Neuronal stem cell (in vitro differentiated cells): ENCODE data around the gene OSCP1.

Experiments used
- DNase-seq: peaks from one replicate; pipeline ENCODE4 v3.0.0-alpha.2; 2013; ENCODE audit warnings: low spot score
- H2AFZ ChIP-seq: one replicate; pipeline ENCODE4 v1.6.1; 2013; ENCODE audit warnings: mild to moderate bottlenecking, low read length, inconsistent platforms
- H2AK5ac ChIP-seq: 2 replicates; pipeline ENCODE4 v1.6.1; 2013; ENCODE audit warnings: low read depth, mild to moderate bottlenecking, inconsistent platforms, low read length, moderate library complexity, mixed read lengths
- H2BK120ac ChIP-seq: 2 replicates; pipeline ENCODE4 v1.6.1; 2013; ENCODE audit warnings: low read depth, mild to moderate bottlenecking, inconsistent platforms, low read length, moderate library complexity, mixed read lengths
- H2BK12ac ChIP-seq: one replicate; pipeline ENCODE4 v1.6.1; 2013; ENCODE audit warnings: low read length, inconsistent platforms
- H2BK15ac ChIP-seq: 2 replicates; pipeline ENCODE4 v1.6.1; 2013; ENCODE audit warnings: mild to moderate bottlenecking, low read length, inconsistent platforms, mixed read lengths
- H2BK5ac ChIP-seq: one replicate; pipeline ENCODE4 v1.6.1; 2013; ENCODE audit warnings: inconsistent platforms, mild to moderate bottlenecking, low read length, moderate library complexity
- H3K14ac ChIP-seq: one replicate; pipeline ENCODE4 v1.6.1; 2013; ENCODE audit warnings: low read length, inconsistent platforms
- H3K18ac ChIP-seq: 2 replicates; pipeline ENCODE4 v1.6.1; 2013; ENCODE audit warnings: low read length, inconsistent platforms
- H3K23ac ChIP-seq: 2 replicates; pipeline ENCODE4 v1.6.1; 2013; ENCODE audit warnings: low read depth, mild to moderate bottlenecking, mixed read lengths, low read length, inconsistent platforms; ENCODE audit not compliant: poor library complexity
- H3K27ac ChIP-seq: replicated peaks from 3 replicates; pipeline ENCODE4 v1.5.1; 2013; ENCODE audit warnings: low read length, inconsistent platforms
- H3K27me3 ChIP-seq, 3 experiments: 2 replicates each; pipeline ENCODE4 v1.6.1; 2013; ENCODE audit warnings: low read length in 3 of 3, mild to moderate bottlenecking in 2 of 3, inconsistent platforms in 1 of 3, low read depth in 1 of 3, mixed read lengths in 1 of 3, moderate library complexity in 1 of 3; ENCODE audit not compliant: control insufficient read depth in 3 of 3, insufficient read depth in 3 of 3
- H3K36me3 ChIP-seq, 2 donors: replicated peaks in 1 of 2; 2 replicates each; pipeline ENCODE4 v1.6.1; 2013; ENCODE audit warnings: low read length in 2 of 2; ENCODE audit not compliant: control insufficient read depth in 2 of 2, insufficient read depth in 2 of 2
- H3K4ac ChIP-seq: 2 replicates; pipeline ENCODE4 v1.6.1; 2013; ENCODE audit warnings: inconsistent platforms, mild to moderate bottlenecking, low read length, moderate library complexity
- H3K4me1 ChIP-seq, 2 donors: 1 replicate in 1 of 2; 2 replicates in 1 of 2; pipeline ENCODE4 v1.6.1; 2013; ENCODE audit warnings: low read length in 2 of 2, low read depth in 1 of 2; ENCODE audit not compliant: control insufficient read depth in 2 of 2, insufficient read depth in 1 of 2
- H3K4me2 ChIP-seq: one replicate; pipeline ENCODE4 v1.6.1; 2013; ENCODE audit warnings: mild to moderate bottlenecking, low read length, inconsistent platforms; ENCODE audit not compliant: insufficient read depth, poor library complexity, severe bottlenecking
- H3K4me3 ChIP-seq, 2 donors: 2 replicates each; pipeline ENCODE4 v1.5.1; 2013; ENCODE audit warnings: low read length in 2 of 2, mild to moderate bottlenecking in 2 of 2, inconsistent platforms in 1 of 2, moderate library complexity in 1 of 2
- H3K79me1 ChIP-seq: one replicate; pipeline ENCODE4 v1.6.1; 2013; ENCODE audit warnings: low read depth, mild to moderate bottlenecking, inconsistent platforms, low read length, moderate library complexity
- H3K9ac ChIP-seq: one replicate; pipeline ENCODE4 v1.6.1; 2013; ENCODE audit warnings: mild to moderate bottlenecking, low read depth, low read length, inconsistent platforms; ENCODE audit not compliant: poor library complexity
- H3K9me3 ChIP-seq, 2 donors: replicated peaks in 1 of 2; 2 replicates each; pipeline versions ENCODE3 to v1.6.1; 2013; ENCODE audit warnings: low read length in 2 of 2, mild to moderate bottlenecking in 2 of 2, inconsistent platforms in 1 of 2, low read depth in 1 of 2, mixed read lengths in 1 of 2, moderate library complexity in 1 of 2; ENCODE audit not compliant: control insufficient read depth in 2 of 2, insufficient read depth in 1 of 2
- H4K8ac ChIP-seq: one replicate; pipeline ENCODE4 v1.6.1; 2013; ENCODE audit warnings: low read depth, mild to moderate bottlenecking, inconsistent platforms, low read length, moderate library complexity
- H4K91ac ChIP-seq: one replicate; pipeline ENCODE4 v1.6.1; 2013; ENCODE audit warnings: low read length, low read depth, mild to moderate bottlenecking, inconsistent platforms; ENCODE audit not compliant: poor library complexity
- WGBS, 2 donors: extraction: QIAGEN DNeasy Blood & Tissue Kit; methylation state at CpG; one replicate each; pipeline ENCODE4 v1.1.7; 2013; ENCODE audit warnings: missing lambda C conversion rate in 2 of 2, mixed read lengths in 1 of 2; ENCODE audit not compliant: insufficient read length in 2 of 2, insufficient replicate concordance in 1 of 2; ENCODE audit errors: extremely low coverage in 2 of 2; 5-methylcytosine and 5-hydroxymethylcytosine counted together

OSCP1 gene

DNA sequence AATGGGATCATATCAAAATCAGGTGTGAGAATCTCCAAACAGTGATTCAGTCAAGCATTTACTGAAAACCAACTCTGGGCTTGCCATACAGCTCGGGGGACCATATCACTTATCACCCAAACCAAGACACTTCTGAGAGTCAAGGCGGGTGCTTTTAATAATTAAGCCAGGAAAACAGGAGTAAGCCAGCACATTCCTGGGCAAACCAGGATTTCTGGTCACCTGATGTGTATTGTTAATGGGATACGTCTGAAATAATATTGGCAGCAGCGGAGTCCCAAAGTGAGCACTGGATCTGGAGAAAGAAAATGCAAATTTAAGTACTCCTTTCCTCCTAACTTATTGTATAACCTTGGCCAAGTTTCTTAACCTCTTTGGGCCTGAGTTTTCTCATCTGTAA is 17.6 kb downstream of the OSCP1 start:
- H3K18ac ChIP-seq: no peak overlapping the region
- H3K36me3 ChIP-seq: peaks cover 7 to 37% of the 10 kb centered on the region in 2 donors
- H3K4ac ChIP-seq: no peak overlapping the region
- no peak overlapping the region for H3K23ac ChIP-seq
- no peak overlapping the region for H4K91ac ChIP-seq
- H3K9me3 ChIP-seq: no peaks in the 10 kb centered on the region
- H3K9ac ChIP-seq: no peak overlapping the region
- no peaks in the 10 kb centered on the region for H3K79me1 ChIP-seq
- H2BK120ac ChIP-seq: no peak overlapping the region
- H4K8ac ChIP-seq: no peak overlapping the region
- no peak overlapping the region for H2BK15ac ChIP-seq
- DNase-seq: no peak
- H2BK12ac ChIP-seq: no peak overlapping the region
- WGBS, 2 donors: no CpG with 5 or more reads among the region's 4 CpGs
- H3K4me1 ChIP-seq: no peaks in the 10 kb centered on the region
- no peaks in the 10 kb centered on the region for H3K27me3 ChIP-seq
- no peak overlapping the region for H2AFZ ChIP-seq
- H3K4me3 ChIP-seq: no peak overlapping the region
- H2BK5ac ChIP-seq: no peak overlapping the region
- H3K27ac ChIP-seq: no peak overlapping the region
- H3K4me2 ChIP-seq: no peak overlapping the region
- no peak overlapping the region for H3K14ac ChIP-seq
- H2AK5ac ChIP-seq: no peak overlapping the region

GRCh38 chr1:36425791-36426190 is 24.5 kb downstream of the OSCP1 start:
- H3K4me3 ChIP-seq: no peak overlapping the region
- no CpG with 5 or more reads among the region's 4 CpGs for WGBS, 2 donors
- H3K27me3 ChIP-seq: no peaks in the 10 kb centered on the region
- H3K4me1 ChIP-seq: no peaks in the 10 kb centered on the region
- H3K9me3 ChIP-seq: no peaks in the 10 kb centered on the region
- no peak overlapping the region for H3K4me2 ChIP-seq
- no peak overlapping the region for H3K27ac ChIP-seq
- H3K36me3 ChIP-seq: peaks cover 3 to 21% of the 10 kb centered on the region in 2 donors
- no peak overlapping the region for H3K23ac ChIP-seq
- H2AFZ ChIP-seq: no peak overlapping the region
- H4K91ac ChIP-seq: no peak overlapping the region
- no peak overlapping the region for H3K18ac ChIP-seq
- H2BK15ac ChIP-seq: no peak overlapping the region
- H2BK120ac ChIP-seq: no peak overlapping the region
- no peak overlapping the region for H3K9ac ChIP-seq
- no peak overlapping the region for H2BK5ac ChIP-seq
- H4K8ac ChIP-seq: no peak overlapping the region
- no peak overlapping the region for H2AK5ac ChIP-seq
- no peak overlapping the region for H2BK12ac ChIP-seq
- no peaks in the 10 kb centered on the region for H3K79me1 ChIP-seq
- no peak overlapping the region for H3K4ac ChIP-seq
- DNase-seq: no peak
- H3K14ac ChIP-seq: no peak overlapping the region

- Histone ChIP-seq H3K9ac (no peak overlapping the region), H2BK12ac (no peak overlapping the region), H3K36me3 (peaks cover 7 to 47% of the 10 kb centered on the region in 2 donors), H3K27ac (no peak overlapping the region), H3K23ac (no peak overlapping the region), H2BK120ac (no peak overlapping the region), H3K4ac (no peak overlapping the region), H2BK5ac (no peak overlapping the region), H2AK5ac (no peak overlapping the region), H4K91ac (no peak overlapping the region), H3K14ac (no peak overlapping the region), H3K79me1 (no peaks in the 10 kb centered on the region), H3K4me2 (no peak overlapping the region), H4K8ac (no peak overlapping the region), H2AFZ (no peak overlapping the region), H2BK15ac (no peak overlapping the region), H3K27me3 (no peaks in the 10 kb centered on the region), H3K9me3 (no peaks in the 10 kb centered on the region), H3K18ac (no peak overlapping the region), H3K4me3 (no peak overlapping the region), H3K4me1 (no peaks in the 10 kb centered on the region)
- WGBS, 2 donors: no CpG with 5 or more reads among the region's 7 CpGs
- no peak for DNase-seq
Measured at GRCh38 chr1:36421649-36422048, 28.6 kb downstream of the OSCP1 start.

- Histone ChIP-seq H3K36me3 (peaks cover 7 to 51% of the 10 kb centered on the region in 2 donors), H3K4ac (no peak overlapping the region), H2AFZ (no peak overlapping the region), H3K23ac (no peak overlapping the region), H2AK5ac (no peak overlapping the region), H4K8ac (no peak overlapping the region), H3K18ac (no peak overlapping the region), H4K91ac (no peak overlapping the region), H2BK12ac (no peak overlapping the region), H3K27me3 (no peaks in the 10 kb centered on the region), H3K79me1 (no peaks in the 10 kb centered on the region), H3K9me3 (no peaks in the 10 kb centered on the region), H2BK5ac (no peak overlapping the region), H3K4me2 (no peak overlapping the region), H3K4me3 (no peak overlapping the region), H3K4me1 (no peaks in the 10 kb centered on the region), H2BK15ac (peak overlapping the region; percentile 34), H3K9ac (no peak overlapping the region), H3K14ac (no peak overlapping the region), H3K27ac (no peak overlapping the region), H2BK120ac (no peak overlapping the region)
- WGBS, 2 donors: no CpG with 5 or more reads among the region's 13 CpGs
- peak; percentile 80 for DNase-seq
Measured at GRCh38 chr1:36420836-36421317, 29.4 kb downstream of the OSCP1 start.
